ENCODE measurements around the gene RHBDF1.

Gene RHBDF1

DNA sequence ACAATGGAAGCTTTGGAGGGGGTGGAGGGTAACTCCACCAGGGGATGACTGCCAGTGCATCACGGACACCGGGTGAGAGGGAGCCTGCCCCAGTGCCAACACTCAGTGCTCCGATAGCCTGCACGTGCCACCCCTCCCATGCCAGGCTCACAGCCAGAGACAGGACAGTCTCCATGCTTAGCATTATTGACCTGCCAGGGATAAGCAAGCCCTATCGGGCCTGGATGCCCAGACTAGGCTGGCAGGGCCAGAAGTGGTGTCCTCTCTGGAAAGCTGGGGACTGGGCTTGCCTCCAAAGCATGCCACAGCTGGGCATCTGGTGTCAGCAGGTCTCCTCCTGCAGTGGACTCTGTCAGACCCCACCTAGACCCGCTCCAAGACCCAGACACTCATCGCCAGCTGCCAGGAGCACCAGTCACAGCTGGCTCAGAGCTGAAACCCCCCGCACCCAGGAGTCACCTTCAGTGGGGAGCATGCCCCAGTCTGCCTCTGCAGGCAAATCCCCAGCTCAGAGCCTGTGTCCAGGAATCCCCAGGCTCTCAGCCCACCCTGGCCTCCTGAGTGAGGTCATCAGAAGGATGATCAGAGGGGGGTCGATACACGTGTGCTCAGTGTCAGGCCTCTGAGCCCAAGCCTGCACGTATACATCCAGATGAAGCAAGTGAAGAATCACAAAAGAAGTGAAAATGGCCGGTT, 1.8 kb upstream of the RHBDF1 start:
- DNase-seq, result no peak

DNA sequence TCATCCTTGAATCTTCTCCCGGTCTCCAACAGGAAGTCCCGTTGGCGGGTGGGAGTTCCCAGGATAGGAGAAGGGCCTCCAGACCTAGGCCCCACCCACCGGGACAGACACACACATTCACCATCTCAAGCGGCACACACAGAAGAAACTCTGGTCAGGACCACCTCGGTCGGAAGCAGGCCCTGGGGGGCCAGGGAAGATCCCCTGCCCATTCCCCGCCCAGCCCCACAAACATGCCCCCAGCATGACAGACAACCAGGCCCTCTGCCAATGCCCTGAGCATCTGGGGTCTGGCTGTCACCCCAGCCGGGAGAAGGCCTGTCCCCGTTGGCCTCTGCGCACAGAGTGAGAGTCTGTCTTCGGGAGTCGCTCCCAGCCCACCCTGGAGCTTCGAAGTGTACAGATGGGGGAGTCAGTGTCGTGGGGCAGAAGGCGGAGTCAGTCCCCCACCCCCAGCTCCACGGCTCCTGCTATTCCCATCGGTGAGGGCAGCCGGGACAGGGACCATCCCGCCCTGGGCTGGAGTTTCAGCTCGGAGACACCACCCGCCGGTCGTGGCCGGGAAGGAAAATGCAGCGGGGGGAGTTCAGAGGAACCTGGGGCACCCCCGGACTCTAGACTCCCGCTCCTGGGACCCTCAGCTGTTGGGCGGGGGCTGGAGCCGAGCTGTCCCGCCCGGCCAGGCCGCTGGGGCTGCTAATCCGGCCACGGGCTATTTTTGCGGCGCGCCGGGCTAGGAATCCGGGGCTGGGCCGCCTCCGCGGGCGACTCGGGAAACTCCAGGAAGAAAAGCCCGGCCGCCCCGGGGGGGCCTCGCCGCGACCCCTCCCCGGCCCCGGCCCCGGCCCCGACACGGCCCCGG, 660 bp downstream of the RHBDF1 start:
- peak; percentile 88 for DNase-seq

DNA sequence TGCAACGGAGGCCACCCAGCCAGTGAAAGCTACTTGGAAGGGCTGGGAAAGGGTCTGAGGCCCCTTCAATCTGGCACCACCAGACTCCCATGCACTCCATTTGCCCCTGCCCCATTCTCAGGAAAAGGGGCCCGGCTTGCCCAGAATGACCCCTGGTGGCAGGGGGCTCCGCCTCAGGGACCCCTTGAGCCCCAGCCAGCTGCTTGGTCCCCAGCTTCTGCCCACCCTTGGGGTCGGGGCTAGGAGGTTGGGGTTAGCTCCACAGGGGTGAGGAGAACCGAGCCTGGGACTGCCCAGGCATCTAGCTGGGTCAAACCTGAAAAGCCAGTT, 1.3 kb downstream of the RHBDF1 start:
- no peak for DNase-seq

DNA sequence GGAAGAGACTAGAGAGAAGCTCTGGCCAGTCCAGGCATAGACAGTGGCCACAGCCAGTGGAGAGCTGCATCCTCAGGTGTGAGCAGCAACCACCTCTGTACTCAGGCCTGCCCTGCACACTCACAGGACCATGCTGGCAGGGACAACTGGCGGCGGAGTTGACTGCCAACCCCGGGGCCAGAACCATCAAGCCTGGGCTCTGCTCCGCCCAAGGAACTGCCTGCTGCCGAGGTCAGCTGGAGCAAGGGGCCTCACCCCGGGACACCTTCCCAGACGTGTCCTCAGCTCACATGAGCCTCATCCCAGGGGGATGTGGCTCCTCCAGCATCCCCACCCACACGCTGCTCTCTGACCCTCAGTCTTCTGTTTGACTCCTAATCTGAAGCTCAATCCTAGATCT, 3.2 kb downstream of the RHBDF1 start:
- DNase-seq, result no peak

DNA sequence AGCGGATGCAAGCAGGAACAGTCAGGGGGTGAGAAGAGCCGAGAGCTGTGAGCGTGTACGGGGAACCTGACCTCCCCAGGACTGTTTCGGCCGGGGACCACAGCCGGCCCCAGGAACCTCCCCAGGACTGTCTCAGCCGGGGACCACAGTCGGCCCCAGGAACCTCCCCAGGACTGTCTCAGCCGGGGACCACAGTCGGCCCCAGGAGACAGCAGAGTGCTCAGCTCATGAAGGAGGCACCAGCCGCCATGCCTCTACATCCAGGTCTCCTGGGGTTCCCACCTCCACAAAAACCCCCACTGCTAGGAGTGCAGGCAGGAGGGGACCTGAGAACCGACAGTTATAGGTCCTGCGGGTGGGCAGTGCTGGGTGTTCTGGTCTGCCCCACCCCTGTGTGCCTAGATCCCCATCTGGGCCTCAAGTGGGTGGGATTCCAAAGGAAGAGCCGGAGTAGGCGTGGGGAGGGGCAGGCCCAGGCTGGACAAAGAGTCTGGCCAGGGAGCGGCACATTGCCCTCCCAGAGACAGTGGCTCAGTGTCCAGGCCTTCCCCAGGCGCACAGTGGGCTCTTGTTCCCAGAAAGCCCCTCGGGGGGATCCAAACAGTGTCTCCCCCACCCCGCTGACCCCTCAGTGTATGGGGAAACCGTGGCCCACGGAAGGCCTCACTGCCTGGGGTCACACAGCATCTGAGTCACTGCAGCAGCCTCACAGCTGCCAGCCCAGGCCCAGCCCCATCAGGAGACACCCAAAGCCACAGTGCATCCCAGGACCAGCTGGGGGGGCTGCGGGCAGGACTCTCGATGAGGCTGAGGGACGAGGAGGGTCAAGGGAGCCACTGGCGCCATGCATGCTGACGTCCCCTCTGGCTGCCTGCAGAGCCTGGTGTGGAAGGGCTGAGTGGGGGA, 4.3 kb downstream of the RHBDF1 start:
- no peak for DNase-seq

DNA sequence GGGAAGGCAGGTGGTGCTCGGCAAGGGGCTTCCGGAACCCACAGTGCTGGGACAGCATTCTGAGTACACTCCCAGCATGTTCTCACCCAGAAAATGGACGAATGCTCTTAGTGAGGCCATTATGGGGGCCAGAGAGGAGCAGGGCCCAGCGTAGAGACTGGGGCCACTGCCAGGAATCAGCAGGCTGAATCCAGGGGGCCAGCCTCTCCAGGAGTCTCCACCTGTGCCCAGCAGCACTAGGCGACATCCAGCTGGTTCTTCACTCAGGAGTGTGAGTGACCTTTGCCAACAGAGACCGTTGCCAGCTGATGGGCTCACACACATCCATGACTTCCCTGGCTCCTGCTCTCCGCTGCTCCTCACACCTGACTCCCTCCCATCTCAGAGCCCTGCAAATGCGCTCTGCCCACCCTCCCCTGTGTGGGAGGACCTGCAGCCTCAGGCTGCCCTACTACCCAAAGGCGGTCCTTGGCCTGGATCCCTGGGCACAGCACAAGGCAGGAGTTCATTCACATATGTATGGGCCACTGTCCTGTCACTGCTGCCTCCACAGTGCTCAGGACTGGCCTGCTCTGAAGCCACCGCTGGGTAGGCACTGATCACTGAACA, 5.1 kb downstream of the RHBDF1 start:
- DNase-seq, result no peak

DNA sequence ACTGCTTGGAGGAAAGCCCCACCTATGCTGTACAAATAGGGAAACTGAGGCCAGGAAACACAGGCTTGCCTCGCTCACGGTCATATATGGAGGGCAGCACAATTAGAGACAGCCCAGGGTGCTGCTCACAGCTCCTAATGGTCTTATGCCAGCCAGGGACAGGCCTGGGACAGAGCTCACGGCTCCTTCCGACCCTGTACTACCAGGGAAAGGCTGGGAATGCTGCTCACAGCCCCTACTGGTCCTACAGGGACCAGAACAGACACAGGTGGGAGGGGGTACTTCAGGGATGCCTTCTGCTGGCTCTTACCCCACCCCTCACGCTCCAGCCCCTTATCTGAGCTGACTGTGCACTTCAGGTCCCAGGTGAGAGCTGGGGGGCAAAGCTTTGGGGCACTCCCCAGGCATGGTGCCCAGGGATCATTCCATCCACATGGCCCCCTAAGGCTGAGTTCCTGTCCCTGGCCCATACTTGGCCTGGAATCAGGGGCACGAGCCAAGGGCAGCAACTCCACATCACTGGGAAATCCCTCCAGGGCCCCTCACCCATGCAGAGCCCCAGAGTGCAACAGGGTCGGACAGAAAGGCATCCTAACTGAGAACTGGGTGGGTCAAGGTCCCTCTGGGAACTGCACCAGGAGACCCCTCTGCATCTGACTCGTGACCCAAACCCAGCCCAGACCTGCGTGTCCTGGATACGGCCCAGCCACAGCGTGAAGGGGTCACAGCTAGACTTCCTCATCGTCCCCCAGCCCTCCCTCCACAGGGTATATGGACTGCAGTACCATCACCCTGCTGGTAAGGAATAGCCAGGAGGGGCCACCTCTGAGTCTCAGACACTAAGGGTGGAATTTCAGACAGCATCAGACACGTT, 5.9 kb downstream of the RHBDF1 start:
- DNase-seq, result no peak

DNA sequence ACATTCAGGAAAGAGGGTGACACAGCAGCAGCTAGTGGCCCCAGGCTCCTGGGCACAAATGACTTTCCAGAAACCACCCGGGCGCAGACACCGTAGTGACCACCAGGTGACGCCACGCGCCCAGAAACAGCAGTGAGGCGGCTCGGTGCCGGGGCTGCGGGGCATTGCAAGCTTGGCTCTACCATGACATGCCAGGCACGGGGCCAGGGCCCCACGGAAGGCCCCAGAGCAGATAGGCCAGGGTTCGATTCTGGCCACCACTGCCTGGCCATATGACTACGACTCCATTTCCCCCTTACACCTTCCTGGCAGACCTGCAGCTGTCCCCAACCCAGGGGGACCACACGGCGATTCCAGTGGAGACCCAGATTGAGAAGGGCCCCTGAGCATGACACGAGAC, 6.7 kb downstream of the RHBDF1 start:
- peak; percentile 55 for DNase-seq

DNA sequence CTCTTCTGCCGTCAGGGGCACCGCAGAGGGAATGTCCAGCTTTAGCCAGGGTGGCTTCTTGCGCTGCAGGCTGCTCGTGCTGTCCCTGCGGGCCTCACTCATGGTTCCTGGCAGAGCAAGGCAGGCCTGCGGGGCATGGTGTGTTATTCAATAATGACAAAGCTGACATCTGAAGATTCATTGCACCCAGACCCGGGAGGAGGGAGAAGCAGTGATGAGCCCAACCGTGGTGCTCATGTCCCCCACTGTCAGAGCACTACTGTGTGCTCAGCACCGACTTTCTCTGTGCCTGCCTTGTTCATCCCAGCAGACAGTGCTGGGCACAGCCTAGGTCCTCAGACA, 7.5 kb downstream of the RHBDF1 start:
- DNase-seq, result no peak

DNA sequence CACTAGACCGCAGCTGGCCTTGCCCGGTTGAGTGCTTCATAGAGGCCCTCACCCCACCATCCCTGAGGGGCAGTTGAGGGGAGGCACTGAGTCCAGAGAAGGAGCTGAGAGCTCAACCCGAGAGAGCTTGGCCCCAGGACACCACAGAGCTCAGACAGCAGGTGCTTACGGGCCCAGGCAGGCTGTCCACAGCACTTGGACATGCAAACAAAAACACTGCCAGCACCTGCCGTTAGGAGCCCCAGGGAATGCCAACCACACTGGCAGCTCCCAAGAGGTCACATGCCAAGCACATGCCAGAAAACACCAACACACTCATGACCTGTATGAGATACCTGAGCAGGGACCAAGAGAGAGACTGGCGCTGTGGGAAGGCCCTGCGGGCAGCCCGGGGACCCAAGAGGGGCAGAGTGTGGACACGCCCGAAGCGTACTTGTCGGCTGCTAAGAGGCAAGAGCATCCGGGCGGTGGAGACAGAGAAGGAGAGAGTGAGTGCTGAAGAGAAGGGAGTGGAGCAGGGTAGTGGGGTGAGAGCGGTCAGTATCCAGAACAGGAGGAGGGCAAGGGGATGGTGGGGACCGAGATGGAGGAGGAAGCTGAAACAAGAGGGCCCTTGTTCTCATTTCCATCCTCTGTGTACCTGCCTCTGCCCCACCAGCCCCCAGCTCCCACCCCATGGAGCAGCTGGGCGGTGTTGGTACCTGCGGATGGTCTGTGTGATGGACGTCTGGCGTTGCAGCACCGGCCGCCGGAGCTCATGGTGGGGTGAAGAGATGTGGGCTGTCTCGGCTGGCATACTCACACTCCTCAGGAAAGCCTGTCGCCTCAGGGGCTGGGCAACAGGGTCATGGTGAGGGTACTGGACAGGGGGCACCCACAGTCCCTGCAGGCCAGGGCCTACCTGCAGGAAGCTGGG, 8.2 kb downstream of the RHBDF1 start:
- no peak for DNase-seq

DNA sequence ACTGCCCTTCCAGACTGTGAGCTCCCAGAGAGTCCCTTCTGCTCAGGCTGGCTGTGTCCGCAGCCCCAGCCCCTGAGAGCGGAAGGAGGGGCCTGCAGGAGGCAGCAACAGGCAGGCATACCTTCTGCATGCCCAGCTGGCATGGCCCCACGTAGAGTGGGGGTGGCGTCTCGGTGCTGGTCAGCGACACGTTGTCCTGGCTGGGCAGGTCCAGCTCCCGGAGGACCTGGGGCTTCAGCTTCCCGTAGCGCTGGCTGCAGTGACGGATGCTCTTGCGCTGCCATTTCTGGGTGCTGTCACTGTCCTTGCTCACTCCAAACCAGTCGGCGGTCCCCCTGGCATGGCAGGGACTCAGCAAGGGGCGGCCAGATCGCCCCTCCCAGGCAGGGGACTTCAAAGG, 9.0 kb downstream of the RHBDF1 start:
- DNase-seq, result no peak

DNA sequence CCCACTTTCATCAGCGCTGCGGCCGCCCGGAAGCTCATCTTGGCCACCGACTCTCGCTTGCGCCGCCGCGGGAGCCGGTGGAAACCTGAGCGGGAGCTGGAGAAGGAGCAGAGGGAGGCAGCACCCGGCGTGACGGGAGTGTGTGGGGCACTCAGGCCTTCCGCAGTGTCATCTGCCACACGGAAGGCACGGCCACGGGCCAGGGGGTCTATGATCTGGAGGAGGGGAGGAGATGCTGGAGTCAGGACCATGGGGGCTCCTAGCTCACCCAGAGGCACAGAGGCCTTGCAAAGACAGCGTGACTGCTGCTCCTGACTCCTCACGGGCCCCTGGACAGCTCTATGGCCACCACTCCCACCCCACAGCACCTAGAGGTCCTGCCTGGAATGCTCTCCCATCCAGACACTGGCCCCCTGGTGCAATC, 9.5 kb downstream of the RHBDF1 start:
- no peak for DNase-seq

DNA sequence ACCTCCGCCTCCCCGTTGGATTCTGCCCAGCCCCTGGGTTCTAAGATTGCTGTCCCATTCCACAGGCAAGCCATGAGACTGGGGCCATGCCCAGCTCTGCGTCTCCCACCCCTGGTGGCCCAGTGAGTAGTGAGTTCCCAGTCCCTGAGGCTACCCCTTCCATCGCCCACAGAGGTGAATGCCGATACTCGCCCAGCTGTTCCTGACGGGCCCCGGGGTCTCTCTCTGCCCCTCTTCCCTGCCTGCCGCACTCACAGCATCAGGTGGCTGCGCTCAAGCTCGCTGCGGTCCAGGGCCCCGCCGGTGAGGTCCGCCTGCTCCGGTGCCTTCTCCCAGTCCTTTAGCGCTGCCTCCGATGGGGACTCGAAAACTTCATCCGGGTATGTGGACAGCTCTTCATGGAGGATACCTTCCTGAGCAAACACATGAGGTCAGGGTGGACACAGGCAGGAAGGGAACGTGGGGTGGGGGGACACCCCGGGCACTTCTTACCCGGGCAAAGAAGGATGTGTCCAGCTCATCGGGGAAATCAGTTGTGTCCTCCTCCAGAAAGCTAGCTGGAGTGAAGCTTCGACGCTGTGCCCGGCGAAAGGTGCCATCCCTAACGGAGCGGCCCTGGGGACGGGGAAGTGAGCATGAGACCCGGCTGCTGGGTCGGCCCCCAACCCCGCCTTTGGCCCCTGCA, 10.0 kb downstream of the RHBDF1 start:
- DNase-seq, result no peak

DNA sequence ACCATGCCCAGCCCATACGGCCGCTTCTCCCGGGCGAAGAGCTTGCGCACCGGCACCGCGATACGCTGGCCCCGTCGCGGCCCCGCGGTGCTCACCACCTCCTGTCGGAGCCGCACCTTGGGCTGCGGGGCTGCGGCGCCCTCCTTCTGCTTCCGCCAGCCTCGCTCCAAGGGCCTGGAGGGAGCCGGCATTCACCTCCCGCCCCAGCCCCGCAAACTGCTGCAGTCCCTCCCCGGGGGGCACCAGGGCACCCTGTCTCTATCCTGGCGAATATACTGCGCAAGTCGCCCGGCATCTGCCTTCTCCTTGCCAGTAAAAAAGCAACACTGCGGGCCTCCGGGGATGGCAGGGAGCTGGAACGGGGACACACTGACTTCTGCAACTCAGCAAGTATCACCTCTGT, 10.6 kb downstream of the RHBDF1 start:
- DNase-seq, result no peak

DNA sequence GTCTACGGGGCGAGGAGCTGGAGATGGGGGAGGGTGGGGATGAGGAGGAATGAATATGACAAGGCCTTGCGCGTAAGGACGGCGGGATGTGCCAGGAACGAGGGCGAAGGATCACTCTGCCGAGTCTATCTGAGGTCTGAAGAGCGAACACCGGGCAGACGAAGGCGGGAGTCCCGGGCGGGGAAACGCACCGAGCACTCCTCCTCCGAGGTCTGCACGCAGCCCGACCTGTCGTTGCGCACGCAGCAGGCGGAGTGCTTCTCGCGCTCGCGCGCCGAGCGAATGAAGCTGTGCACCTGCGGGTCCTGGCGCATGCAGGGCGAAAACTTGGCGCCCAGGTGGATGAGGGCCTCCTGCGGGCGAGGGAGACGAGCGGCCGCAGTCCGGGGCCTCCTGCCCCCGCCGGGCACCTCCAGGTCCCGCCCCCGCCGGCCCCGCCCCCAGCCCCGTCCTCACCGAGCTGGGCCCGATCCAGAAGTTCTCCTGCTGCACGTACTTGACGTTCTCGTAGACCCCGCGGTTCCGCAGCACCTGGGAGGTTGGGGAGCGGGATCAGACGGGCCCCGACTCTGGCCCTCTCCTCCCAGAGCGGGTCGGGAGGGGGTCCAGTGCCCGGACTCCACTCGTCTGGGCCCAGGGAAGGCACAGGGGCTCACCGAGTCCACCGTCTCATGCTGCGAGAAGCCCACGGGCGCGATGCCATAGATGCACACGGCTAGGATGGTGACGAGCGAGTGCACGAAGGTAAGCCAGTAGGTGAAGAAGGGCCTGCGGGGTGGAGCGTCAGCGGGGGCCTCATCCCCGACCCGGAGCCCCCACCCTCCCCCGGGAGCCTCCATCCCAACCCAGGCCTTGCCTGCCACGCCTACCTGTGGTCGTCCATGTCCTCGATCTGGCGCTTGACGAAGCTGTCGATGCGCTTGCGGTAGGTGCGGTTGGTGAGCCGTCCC, 11.2 kb downstream of the RHBDF1 start:
- DNase-seq, result no peak

DNA sequence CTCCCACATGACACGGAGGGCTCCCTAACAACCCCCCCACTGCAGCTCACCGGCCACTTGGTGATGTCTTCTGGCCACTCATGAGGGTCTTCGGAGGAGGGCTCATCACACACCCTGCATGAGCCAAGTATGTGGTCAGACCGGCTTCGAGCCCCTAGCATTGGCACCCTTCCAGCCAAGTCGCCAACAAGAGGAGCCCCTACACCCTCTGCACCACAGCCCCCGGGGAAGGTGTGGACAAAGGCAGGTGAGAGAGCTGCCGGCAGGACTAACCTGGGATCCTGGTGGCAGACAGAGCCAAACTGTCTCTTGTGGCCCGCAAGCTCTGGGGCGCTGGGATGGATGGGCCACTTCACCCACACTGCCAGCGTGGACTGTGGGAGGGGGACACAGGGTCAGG, 12.3 kb downstream of the RHBDF1 start:
- DNase-seq, result no peak

DNA sequence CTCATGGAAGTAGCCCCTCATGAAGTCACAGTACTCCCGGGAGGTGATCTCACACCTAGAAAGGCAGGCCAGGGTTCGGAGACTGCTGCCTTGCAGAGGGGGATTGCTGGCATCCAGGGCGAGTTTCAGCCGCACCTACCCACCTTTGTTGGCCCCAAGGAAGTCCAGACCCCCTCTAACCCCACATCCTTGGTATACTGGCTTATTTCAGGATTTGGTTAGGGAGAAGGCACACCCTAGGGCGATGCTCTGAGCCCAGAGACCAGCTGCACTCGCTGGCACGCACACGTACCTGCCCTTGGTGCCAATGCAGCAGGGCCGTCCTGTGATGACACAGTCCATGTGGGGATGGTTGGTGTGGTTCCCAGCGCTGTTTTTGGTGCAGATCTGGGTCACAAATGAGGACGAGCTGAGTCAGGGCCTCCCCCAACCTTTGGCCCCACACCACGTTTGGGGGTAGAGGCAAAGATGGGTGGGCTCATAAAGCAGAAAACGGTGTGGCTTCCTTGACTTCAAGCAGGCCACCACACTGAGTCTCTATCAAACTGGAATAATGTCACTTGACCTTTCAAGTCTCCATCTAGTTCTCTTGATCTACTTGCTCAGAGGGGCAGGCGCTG, 12.9 kb downstream of the RHBDF1 start:
- no peak for DNase-seq

DNA sequence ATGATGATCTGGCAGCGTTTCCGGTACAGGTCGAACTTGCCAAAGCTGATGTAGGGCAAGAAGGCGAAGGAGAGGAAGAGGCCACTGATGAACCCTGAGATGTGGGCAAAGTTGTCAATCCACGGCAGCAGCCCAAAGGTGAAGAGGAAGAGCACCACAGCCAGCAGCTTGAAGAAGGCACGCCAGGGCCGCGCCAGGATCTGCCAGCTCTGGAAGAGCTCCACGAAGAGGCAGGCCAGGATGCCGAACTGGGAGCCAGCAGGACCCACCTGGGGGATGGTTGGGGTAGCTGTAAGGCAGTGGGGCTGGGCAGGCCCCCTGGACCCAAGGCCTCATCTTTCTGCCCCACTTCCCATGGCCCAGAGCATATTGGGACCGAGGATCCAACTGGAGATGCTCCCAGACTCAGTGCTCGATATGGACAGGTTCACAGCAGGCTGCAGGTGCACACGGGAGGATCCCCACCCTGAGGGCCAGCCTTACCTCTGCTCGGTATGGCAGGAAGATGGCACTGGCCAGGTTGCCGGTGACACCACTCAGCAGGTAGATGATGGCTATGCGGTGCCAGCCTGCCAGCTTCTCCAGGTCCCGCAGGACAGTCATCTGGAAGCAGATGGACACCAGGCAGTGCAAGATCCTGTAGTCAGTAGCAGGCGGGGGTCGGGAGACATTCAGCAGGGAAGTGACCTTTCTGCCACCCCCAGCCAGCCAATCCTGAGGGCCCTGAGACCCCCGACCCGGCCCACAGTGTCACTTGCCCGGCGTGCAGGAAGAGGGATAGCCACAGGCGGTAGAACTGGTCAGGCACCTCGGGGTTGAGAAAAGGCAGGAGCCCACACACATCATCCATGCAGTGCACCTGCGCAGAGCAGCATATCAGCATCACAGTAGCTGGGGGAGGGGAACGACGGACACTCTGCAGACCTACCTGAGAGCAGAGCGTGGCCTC, 13.7 kb downstream of the RHBDF1 start:
- no peak for DNase-seq

All from NCI-H510A (cell line).